ENCODE measurements around the gene SVOP.

GRCh38 chr12:108858311-108859074 lies 162.4 kb downstream of the SVOP start:
- TF ChIP-seq CTCF (IDR thresholded peaks at IDR 0.05; ENCODE audit: borderline replicate concordance, extremely low read depth, low read length, poor library complexity, severe bottlenecking) (no peak), EZH2 (IDR thresholded peaks at IDR 0.05; ENCODE audit: borderline replicate concordance, low read depth, low read length, severe bottlenecking) (no peak)

Measured in DND-41 (cell line).